ENCODE results near the gene CHRND. TPM values are rescaled to one million over a fixed set of nuclear protein-coding genes. Genes with fewer than 3 reads are reported as not detected.

CHRND gene
- total RNA-seq, 1 experiment from 2014 or later: not detected

- H3K27me3 ChIP-seq (replicated peaks; ENCODE audit: control insufficient read depth, insufficient read depth, low read length): no peaks in the 10 kb centered on the region
- no peaks in the 10 kb centered on the region for H3K27me3 Mint-ChIP-seq (ENCODE audit: insufficient read depth, unreplicated experiment)
- peaks cover 10% of the 10 kb centered on the region for H3K4me1 ChIP-seq
- H3K36me3 Mint-ChIP-seq (ENCODE audit: insufficient read depth, unreplicated experiment): peaks cover 24% of the 10 kb centered on the region
- no peaks in the 10 kb centered on the region for H3K9me3 Mint-ChIP-seq (ENCODE audit: unreplicated experiment)
- H3K27ac Mint-ChIP-seq (ENCODE audit: unreplicated experiment): no peak overlapping the region
- no peak overlapping the region for H3K4me3 ChIP-seq (ENCODE audit: low read depth, low read length)
- no peaks in the 10 kb centered on the region for H3K9me3 ChIP-seq
- H3K4me1 Mint-ChIP-seq (ENCODE audit: low read depth, unreplicated experiment): no peaks in the 10 kb centered on the region
- no peak overlapping the region for H3K4me3 Mint-ChIP-seq (ENCODE audit: unreplicated experiment)
- intact Hi-C loops (cut with micrococcal nuclease; ENCODE audit: unreplicated experiment): no loop called here
- H3K36me3 ChIP-seq (ENCODE audit: control insufficient read depth, insufficient read depth, low read length): no peaks in the 10 kb centered on the region; the same call in 1 of the 2 replicates
- BruUV-seq (replicated peaks): no TSS peak
- TF ChIP-seq CTCF (IDR thresholded peaks at IDR 0.05; ENCODE audit: insufficient read depth in 1 of 2, low read depth in 1 of 2, low read length in 1 of 2, severe bottlenecking in 1 of 2, unreplicated experiment in 1 of 2): no peak
- POLR2A ChIA-PET: interaction anchor here (1.2 kb wide), 1 partner anchor 28 kb away, joined by 4 read pairs; the partner anchor contains the start of genes EIF4E2 and TIGD1
- CTCF ChIA-PET: no interaction called here
- DNase-seq: no peak
Observed at GRCh38 chr2:232578626-232579025, 52.7 kb downstream of the CHRND start.

- H3K9me3 ChIP-seq: no peaks in the 10 kb centered on the region
- H3K9me3 Mint-ChIP-seq (ENCODE audit: unreplicated experiment): no peaks in the 10 kb centered on the region
- H3K36me3 ChIP-seq (ENCODE audit: control insufficient read depth, insufficient read depth, low read length): no peaks in the 10 kb centered on the region; the same call in 1 of the 2 replicates
- intact Hi-C loops (cut with micrococcal nuclease; ENCODE audit: unreplicated experiment): no loop called here
- no peaks in the 10 kb centered on the region for H3K27me3 Mint-ChIP-seq (ENCODE audit: insufficient read depth, unreplicated experiment)
- peaks cover 18% of the 10 kb centered on the region for H3K36me3 Mint-ChIP-seq (ENCODE audit: insufficient read depth, unreplicated experiment)
- CTCF ChIA-PET: no interaction called here
- no peaks in the 10 kb centered on the region for H3K27me3 ChIP-seq (replicated peaks; ENCODE audit: control insufficient read depth, insufficient read depth, low read length)
- DNase-seq: no peak
- no peak for TF ChIP-seq CTCF (IDR thresholded peaks at IDR 0.05; ENCODE audit: insufficient read depth in 1 of 2, low read depth in 1 of 2, low read length in 1 of 2, severe bottlenecking in 1 of 2, unreplicated experiment in 1 of 2)
- H3K4me1 ChIP-seq: peaks cover 10% of the 10 kb centered on the region
- no peaks in the 10 kb centered on the region for H3K4me1 Mint-ChIP-seq (ENCODE audit: low read depth, unreplicated experiment)
- no TSS peak for BruUV-seq (replicated peaks)
- H3K4me3 Mint-ChIP-seq (ENCODE audit: unreplicated experiment): no peak overlapping the region
- no peak overlapping the region for H3K4me3 ChIP-seq (ENCODE audit: low read depth, low read length)
- POLR2A ChIA-PET: interaction anchor here (0.7 kb wide), 1 partner anchor 26 kb away, joined by 4 read pairs; no protein-coding TSS in a partner anchor
- H3K27ac Mint-ChIP-seq (ENCODE audit: unreplicated experiment): no peak overlapping the region
Observed at GRCh38 chr2:232580648-232580981, 54.7 kb downstream of the CHRND start.

- no peak for TF ChIP-seq CTCF (IDR thresholded peaks at IDR 0.05; ENCODE audit: insufficient read depth in 1 of 2, low read depth in 1 of 2, low read length in 1 of 2, severe bottlenecking in 1 of 2, unreplicated experiment in 1 of 2)
- DNase-seq: no peak
Observed at GRCh38 chr2:232581725-232582124, 55.8 kb downstream of the CHRND start.

More at GRCh38 chr2:232581725-232582124, 55.8 kb downstream of the CHRND start:
- H3K4me3 ChIP-seq (ENCODE audit: low read depth, low read length): no peak overlapping the region
- Mint-ChIP-seq H3K9me3 (ENCODE audit: unreplicated experiment) (no peaks in the 10 kb centered on the region), H3K27ac (ENCODE audit: unreplicated experiment) (no peak overlapping the region), H3K36me3 (ENCODE audit: insufficient read depth, unreplicated experiment) (peaks cover 13% of the 10 kb centered on the region), H3K4me1 (ENCODE audit: low read depth, unreplicated experiment) (peaks cover 6% of the 10 kb centered on the region), H3K27me3 (ENCODE audit: insufficient read depth, unreplicated experiment) (no peaks in the 10 kb centered on the region), H3K4me3 (ENCODE audit: unreplicated experiment) (no peak overlapping the region)
- H3K9me3 ChIP-seq: no peaks in the 10 kb centered on the region
- no peaks in the 10 kb centered on the region; the same call in 1 of the 2 replicates for H3K36me3 ChIP-seq (ENCODE audit: control insufficient read depth, insufficient read depth, low read length)
- intact Hi-C loops (cut with micrococcal nuclease; ENCODE audit: unreplicated experiment): no loop called here
- ChIA-PET POLR2A (no interaction called here), CTCF (no interaction called here)
- no peaks in the 10 kb centered on the region for H3K27me3 ChIP-seq (replicated peaks; ENCODE audit: control insufficient read depth, insufficient read depth, low read length)
- H3K4me1 ChIP-seq: peaks cover 10% of the 10 kb centered on the region
- no TSS peak for BruUV-seq (replicated peaks)
